Activated CD4-positive, alpha-beta memory T cell treated with anti-CD3 and anti-CD28 coated beads, Interleukin-2, amount 10 ng/mL, durations not matched to agents 7 days and 5 days (primary cell): Measurements from ENCODE around the gene JAKMIP1. TPM values are rescaled to one million over a fixed set of nuclear protein-coding genes. Genes with fewer than 3 reads are reported as not detected.

Experiments
- CTCF ChIA-PET: fragments of 350-600 bp; sonication (Branson Sonifier 250); formaldehyde crosslinking; loops from one replicate; lab custom pipeline; 2021; ENCODE audit warnings: antibody characterized with exemption, inconsistent platforms; lab: Charles Lee
- POLR2A ChIA-PET: fragments of 350-600 bp; sonication (Branson Sonifier 250); formaldehyde crosslinking; loops from one replicate; lab custom pipeline; 2021; ENCODE audit warnings: antibody characterized with exemption; lab: Charles Lee
- DNase-seq: peaks from one replicate; pipeline ENCODE4 v3.0.0-alpha.2; 2020
- H3K27ac Mint-ChIP-seq: one replicate; pipeline ENCODE4 v1.8.0; 2021; ENCODE audit warnings: mild to moderate bottlenecking, mixed read lengths
- H3K27me3 Mint-ChIP-seq: one replicate; pipeline ENCODE4 v1.8.0; 2021; ENCODE audit warnings: mixed read lengths
- H3K36me3 Mint-ChIP-seq: one replicate; pipeline ENCODE4 v1.8.0; 2021; ENCODE audit warnings: low read depth, mixed read lengths
- H3K4me1 Mint-ChIP-seq: one replicate; pipeline ENCODE4 v1.8.0; 2021; ENCODE audit warnings: mixed read lengths
- H3K4me3 Mint-ChIP-seq: one replicate; pipeline ENCODE4 v1.8.0; 2021; ENCODE audit warnings: mild to moderate bottlenecking, mixed read lengths
- H3K9me3 Mint-ChIP-seq: one replicate; pipeline ENCODE4 v1.8.0; 2021; ENCODE audit warnings: mixed read lengths
- total RNA-seq, 2 experiments: library from RNA; stranded (reverse); gene quantifications; one replicate each; pipeline ENCODE4 v1.2.3, GENCODE V29; 2021

JAKMIP1 gene
- total RNA-seq, 2 experiments from 2014 or later: 43.8 to 44.4 TPM

- H3K9me3 Mint-ChIP-seq: peaks cover 7% of the 10 kb centered on the region
- ChIA-PET CTCF (no interaction called here), POLR2A (no interaction called here)
- H3K4me1 Mint-ChIP-seq: peaks cover 6% of the 10 kb centered on the region
- no peak overlapping the region for H3K4me3 Mint-ChIP-seq
- H3K27me3 Mint-ChIP-seq: no peaks in the 10 kb centered on the region
- H3K36me3 Mint-ChIP-seq: peaks cover 80% of the 10 kb centered on the region
- H3K27ac Mint-ChIP-seq: no peak overlapping the region
- no peak for DNase-seq
Observed at GRCh38 chr4:6065934-6066590, 134.3 kb downstream of the JAKMIP1 start.

GRCh38 chr4:6065166-6065565, 135.2 kb downstream of the JAKMIP1 start:
- H3K36me3 Mint-ChIP-seq: peaks cover 85% of the 10 kb centered on the region
- peaks cover 14% of the 10 kb centered on the region for H3K9me3 Mint-ChIP-seq
- no peak overlapping the region for H3K4me3 Mint-ChIP-seq
- POLR2A ChIA-PET: no interaction called here
- CTCF ChIA-PET: no interaction called here
- no peak for DNase-seq
- no peak overlapping the region for H3K27ac Mint-ChIP-seq
- H3K4me1 Mint-ChIP-seq: peaks cover 6% of the 10 kb centered on the region
- no peaks in the 10 kb centered on the region for H3K27me3 Mint-ChIP-seq

DNA sequence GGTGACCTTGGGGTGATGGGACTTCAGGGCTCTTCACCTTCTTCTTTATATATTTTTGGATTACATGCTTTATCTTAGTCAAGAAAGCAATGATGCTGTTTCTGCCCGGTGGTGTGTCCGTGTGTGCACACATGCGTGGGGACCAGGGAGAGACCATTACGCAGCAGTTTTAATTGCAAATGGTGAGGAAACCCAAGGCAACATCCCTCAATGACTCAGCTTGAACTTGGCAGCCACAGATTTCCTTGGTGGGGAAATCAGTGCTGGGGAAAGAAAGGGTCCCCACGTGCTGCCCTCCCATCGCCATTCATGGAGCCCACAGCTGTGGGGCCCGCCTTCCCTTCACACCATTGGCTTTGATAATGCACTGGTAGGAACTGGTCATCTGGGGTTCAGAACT, 136.0 kb downstream of the JAKMIP1 start:
- ChIA-PET CTCF (no interaction called here), POLR2A (no interaction called here)
- DNase-seq: no peak
- no peak overlapping the region for H3K27ac Mint-ChIP-seq
- H3K27me3 Mint-ChIP-seq: no peaks in the 10 kb centered on the region
- H3K4me1 Mint-ChIP-seq: peaks cover 2% of the 10 kb centered on the region
- no peak overlapping the region for H3K4me3 Mint-ChIP-seq
- H3K36me3 Mint-ChIP-seq: peaks cover 85% of the 10 kb centered on the region
- peaks cover 17% of the 10 kb centered on the region for H3K9me3 Mint-ChIP-seq

GRCh38 chr4:6063684-6064083, 136.7 kb downstream of the JAKMIP1 start:
- ChIA-PET POLR2A (no interaction called here), CTCF (no interaction called here)
- DNase-seq: no peak
- no peaks in the 10 kb centered on the region for H3K27me3 Mint-ChIP-seq
- no peak overlapping the region for H3K27ac Mint-ChIP-seq
- H3K4me3 Mint-ChIP-seq: no peak overlapping the region
- peaks cover 24% of the 10 kb centered on the region for H3K9me3 Mint-ChIP-seq
- H3K36me3 Mint-ChIP-seq: peaks cover 90% of the 10 kb centered on the region
- H3K4me1 Mint-ChIP-seq: no peaks in the 10 kb centered on the region

GRCh38 chr4:6062133-6062532, 138.2 kb downstream of the JAKMIP1 start:
- CTCF ChIA-PET: no interaction called here
- peaks cover 29% of the 10 kb centered on the region for H3K9me3 Mint-ChIP-seq
- no peak for DNase-seq
- no peak overlapping the region for H3K4me3 Mint-ChIP-seq
- POLR2A ChIA-PET: no interaction called here
- no peaks in the 10 kb centered on the region for H3K27me3 Mint-ChIP-seq
- H3K27ac Mint-ChIP-seq: no peak overlapping the region
- H3K36me3 Mint-ChIP-seq: peaks cover 94% of the 10 kb centered on the region
- no peaks in the 10 kb centered on the region for H3K4me1 Mint-ChIP-seq

DNA sequence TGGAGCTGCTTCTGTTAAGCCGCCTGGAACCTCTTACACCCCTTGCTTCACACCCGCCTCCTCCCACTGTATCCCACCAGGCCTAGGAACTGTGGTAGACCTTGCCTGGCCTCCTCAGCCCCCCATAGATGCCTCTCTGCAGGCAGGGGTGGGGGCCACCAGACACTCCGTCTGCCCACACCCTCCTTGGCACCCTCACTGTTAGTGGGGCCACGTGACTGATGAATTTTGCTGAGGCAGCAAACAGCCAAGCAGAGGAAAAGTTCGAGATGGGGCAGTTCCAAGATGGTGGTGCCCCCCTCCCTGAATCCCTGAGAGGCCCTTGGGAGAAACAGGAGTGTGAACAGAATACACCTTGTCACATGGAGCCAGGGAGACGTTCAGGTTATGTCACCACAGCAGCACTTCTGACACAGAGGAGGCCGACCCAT, 141.0 kb downstream of the JAKMIP1 start:
- H3K27ac Mint-ChIP-seq: no peak overlapping the region
- peaks cover 82% of the 10 kb centered on the region for H3K36me3 Mint-ChIP-seq
- CTCF ChIA-PET: no interaction called here
- POLR2A ChIA-PET: no interaction called here
- no peak overlapping the region for H3K4me3 Mint-ChIP-seq
- no peaks in the 10 kb centered on the region for H3K27me3 Mint-ChIP-seq
- no peak for DNase-seq
- no peaks in the 10 kb centered on the region for H3K4me1 Mint-ChIP-seq
- H3K9me3 Mint-ChIP-seq: peaks cover 29% of the 10 kb centered on the region

DNA sequence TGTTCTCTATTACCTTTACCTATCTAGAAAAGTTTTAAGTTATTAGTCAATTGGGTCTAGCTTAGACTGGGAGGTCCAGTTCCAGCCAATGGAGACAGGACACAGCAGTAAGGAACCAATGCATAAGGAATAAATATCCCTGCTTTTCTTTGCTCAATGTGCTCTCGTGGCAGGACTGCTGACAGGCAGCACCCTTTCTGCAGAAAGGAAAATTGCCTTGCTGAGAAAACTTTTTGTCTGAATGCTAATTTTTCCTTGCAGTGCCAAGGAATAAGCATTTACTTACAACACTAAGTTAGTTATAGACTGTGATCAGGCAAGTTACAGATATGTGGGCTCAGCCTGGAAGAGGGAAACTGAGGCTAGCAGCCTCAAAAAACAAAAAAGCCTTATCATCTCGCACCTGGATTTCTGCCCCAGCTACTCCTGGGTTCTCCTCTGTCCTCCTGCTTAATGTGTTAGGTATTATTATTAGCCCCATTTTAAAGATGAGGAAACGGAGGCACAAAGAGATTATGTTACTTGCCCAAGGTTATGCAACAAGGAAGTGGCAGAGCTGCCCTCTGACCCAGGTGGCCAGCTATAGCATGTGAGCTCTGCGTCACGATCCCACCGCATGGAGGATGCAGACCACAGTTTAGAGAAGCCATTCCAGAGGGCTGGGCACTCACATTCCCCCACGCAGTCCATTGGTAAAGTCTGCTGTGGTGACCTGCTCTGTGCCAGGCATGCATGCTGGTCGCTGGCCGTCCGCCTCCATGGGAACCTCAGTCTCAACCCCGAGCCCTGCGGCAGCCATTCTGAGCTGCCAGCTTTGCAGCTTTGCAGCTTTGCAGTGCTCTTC, 141.6 kb downstream of the JAKMIP1 start:
- Mint-ChIP-seq H3K27ac (no peak overlapping the region), H3K36me3 (peaks cover 82% of the 10 kb centered on the region), H3K4me1 (no peaks in the 10 kb centered on the region), H3K9me3 (peaks cover 29% of the 10 kb centered on the region), H3K27me3 (no peaks in the 10 kb centered on the region), H3K4me3 (no peak overlapping the region)
- ChIA-PET CTCF (no interaction called here), POLR2A (no interaction called here)
- no peak for DNase-seq

GRCh38 chr4:6056976-6057766, 143.2 kb downstream of the JAKMIP1 start:
- Mint-ChIP-seq H3K9me3 (peaks cover 27% of the 10 kb centered on the region), H3K27me3 (no peaks in the 10 kb centered on the region), H3K27ac (no peak overlapping the region), H3K4me3 (no peak overlapping the region), H3K4me1 (no peaks in the 10 kb centered on the region), H3K36me3 (peaks cover 76% of the 10 kb centered on the region)
- DNase-seq: no peak
- ChIA-PET POLR2A (no interaction called here), CTCF (no interaction called here)

DNA sequence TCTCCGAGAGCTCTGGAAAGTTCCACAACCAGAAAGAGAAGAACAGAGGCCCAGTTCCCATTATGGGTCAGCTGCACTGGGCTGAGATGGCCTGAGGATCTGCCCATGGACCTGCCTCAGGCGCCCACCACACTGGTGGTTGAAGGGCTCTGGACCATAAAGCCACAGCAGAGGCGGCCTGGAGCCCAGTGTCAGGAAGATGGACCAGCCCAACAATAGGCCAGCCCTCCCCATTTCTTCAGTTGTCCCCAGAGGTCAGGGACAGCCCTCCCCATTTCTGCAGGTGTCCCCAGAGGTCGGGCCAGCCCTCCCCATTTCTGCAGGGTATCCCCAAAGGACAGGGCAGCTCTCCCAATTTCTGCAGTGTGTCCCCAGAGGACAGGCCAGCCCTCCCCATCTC, 144.9 kb downstream of the JAKMIP1 start:
- ChIA-PET CTCF (no interaction called here), POLR2A (no interaction called here)
- Mint-ChIP-seq H3K9me3 (peaks cover 17% of the 10 kb centered on the region), H3K27ac (no peak overlapping the region), H3K4me1 (no peaks in the 10 kb centered on the region), H3K4me3 (no peak overlapping the region), H3K27me3 (no peaks in the 10 kb centered on the region), H3K36me3 (peaks cover 70% of the 10 kb centered on the region)
- no peak for DNase-seq

DNA sequence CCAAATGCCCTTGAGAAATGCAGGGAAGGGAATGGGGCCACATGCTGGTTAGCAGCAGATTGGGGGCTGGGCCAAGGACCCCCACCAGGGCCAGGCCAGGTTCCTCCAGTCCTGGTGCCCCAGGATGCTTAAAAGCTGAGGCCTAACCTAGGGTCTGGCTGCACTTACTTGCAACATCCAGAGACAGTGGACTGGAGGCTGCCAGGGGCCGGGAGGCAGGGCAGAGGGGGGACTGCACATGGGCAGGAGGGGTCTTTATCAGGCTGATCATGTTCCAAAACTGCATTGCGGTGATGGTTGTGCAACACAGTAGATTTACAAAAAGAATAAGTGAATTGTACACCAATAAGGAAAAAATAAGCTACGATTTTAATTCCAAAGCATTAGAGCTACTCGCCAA, 145.3 kb downstream of the JAKMIP1 start:
- POLR2A ChIA-PET: no interaction called here
- no peak overlapping the region for H3K27ac Mint-ChIP-seq
- no peaks in the 10 kb centered on the region for H3K4me1 Mint-ChIP-seq
- H3K36me3 Mint-ChIP-seq: peaks cover 70% of the 10 kb centered on the region
- CTCF ChIA-PET: no interaction called here
- H3K27me3 Mint-ChIP-seq: no peaks in the 10 kb centered on the region
- DNase-seq: no peak
- H3K4me3 Mint-ChIP-seq: no peak overlapping the region
- peaks cover 13% of the 10 kb centered on the region for H3K9me3 Mint-ChIP-seq

GRCh38 chr4:6054162-6054922, 146.0 kb downstream of the JAKMIP1 start:
- ChIA-PET POLR2A (no interaction called here), CTCF (no interaction called here)
- H3K36me3 Mint-ChIP-seq: peaks cover 69% of the 10 kb centered on the region
- H3K27ac Mint-ChIP-seq: no peak overlapping the region
- H3K4me1 Mint-ChIP-seq: peaks cover 1% of the 10 kb centered on the region
- DNase-seq: no peak
- H3K9me3 Mint-ChIP-seq: peaks cover 12% of the 10 kb centered on the region
- no peak overlapping the region for H3K4me3 Mint-ChIP-seq
- no peaks in the 10 kb centered on the region for H3K27me3 Mint-ChIP-seq

GRCh38 chr4:6052679-6053078, 147.7 kb downstream of the JAKMIP1 start:
- ChIA-PET POLR2A (no interaction called here), CTCF (no interaction called here)
- H3K9me3 Mint-ChIP-seq: no peaks in the 10 kb centered on the region
- DNase-seq: no peak
- no peaks in the 10 kb centered on the region for H3K27me3 Mint-ChIP-seq
- peaks cover 9% of the 10 kb centered on the region for H3K4me1 Mint-ChIP-seq
- H3K4me3 Mint-ChIP-seq: no peak overlapping the region
- peaks cover 59% of the 10 kb centered on the region for H3K36me3 Mint-ChIP-seq
- H3K27ac Mint-ChIP-seq: no peak overlapping the region

DNA sequence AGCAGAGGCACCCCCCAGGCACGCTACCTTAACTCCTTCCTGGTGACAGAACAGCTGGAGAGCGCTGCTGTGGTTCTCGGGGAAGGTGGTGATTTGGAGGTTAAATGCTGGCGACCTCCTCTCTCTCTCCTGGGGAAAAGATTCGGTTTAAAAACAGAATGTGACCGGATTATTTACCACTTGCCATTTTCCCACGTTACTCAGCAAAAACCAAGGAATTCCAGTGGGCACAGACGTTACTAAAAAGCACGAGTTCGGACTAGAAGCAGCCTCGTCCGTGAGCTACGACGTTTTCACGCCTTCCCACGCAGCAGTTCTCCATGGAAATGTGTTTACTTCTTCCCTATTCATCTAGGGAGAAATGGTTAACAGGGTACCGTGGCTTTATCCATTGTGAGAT, 149.8 kb downstream of the JAKMIP1 start:
- ChIA-PET CTCF (no interaction called here), POLR2A (no interaction called here)
- H3K27ac Mint-ChIP-seq: no peak overlapping the region
- no peaks in the 10 kb centered on the region for H3K27me3 Mint-ChIP-seq
- DNase-seq: no peak
- H3K4me3 Mint-ChIP-seq: no peak overlapping the region
- no peaks in the 10 kb centered on the region for H3K9me3 Mint-ChIP-seq
- peaks cover 9% of the 10 kb centered on the region for H3K4me1 Mint-ChIP-seq
- H3K36me3 Mint-ChIP-seq: peaks cover 46% of the 10 kb centered on the region
